GM19239 (cell line): ENCODE data around the gene TAF11L5.
"Not testable (repeated sequence)": the region's sequence is repeated elsewhere in the genome, so short reads cannot be mapped to it uniquely, and the experiment has no call there.

Experiments
- DNase-seq: peaks from one replicate; pipeline ENCODE4 v3.0.0; 2011; ENCODE audit warnings: low spot score; ENCODE audit not compliant: insufficient read length
- FAIRE-seq: peaks from 2 replicates; lab custom pipeline; 2011; peaks lifted over from hg19 to GRCh38; lab: Jason Lieb, UNC

Gene TAF11L5

GRCh38 chr5:17524935-17525334 is at the start of gene TAF11L5:
Gene TAF11L5 (plus strand): TSS chr5:17525235.
- FAIRE-seq, DNase-seq: not testable (repeated sequence)

GRCh38 chr5:17477043-17477442 is 48.0 kb upstream of the TAF11L5 start:
- DNase-seq (no peak), FAIRE-seq (no peak)

GRCh38 chr5:17477573-17478265 is 47.3 kb upstream of the TAF11L5 start:
- FAIRE-seq: no peak

GRCh38 chr5:17481378-17481777 is 43.7 kb upstream of the TAF11L5 start:
- FAIRE-seq (no peak), DNase-seq (no peak)

More at GRCh38 chr5:17477573-17478265, 47.3 kb upstream of the TAF11L5 start:
- DNase-seq: no peak

- DNase-seq (no peak), FAIRE-seq (no peak)
Observed at GRCh38 chr5:17482790-17483189, 42.2 kb upstream of the TAF11L5 start.

- DNase-seq, FAIRE-seq: not testable (repeated sequence)
Observed at GRCh38 chr5:17486464-17487173, 38.4 kb upstream of the TAF11L5 start.

GRCh38 chr5:17487174-17487512 is 37.9 kb upstream of the TAF11L5 start:
- DNase-seq (no peak), FAIRE-seq (no peak)

- not testable (repeated sequence) for DNase-seq, FAIRE-seq
Observed at GRCh38 chr5:17491257-17491656, 33.8 kb upstream of the TAF11L5 start.

- FAIRE-seq: peak; percentile 35
- no peak for DNase-seq
Observed at GRCh38 chr5:17492770-17493169, 32.3 kb upstream of the TAF11L5 start.

- FAIRE-seq (no peak), DNase-seq (no peak)
Observed at GRCh38 chr5:17497446-17497845, 27.6 kb upstream of the TAF11L5 start.

GRCh38 chr5:17497931-17498330 is 27.1 kb upstream of the TAF11L5 start, which contains the start of gene TAF11L2:
Gene TAF11L2 (plus strand): TSS chr5:17498231.
- DNase-seq, FAIRE-seq: not testable (repeated sequence)

GRCh38 chr5:17511775-17512325 is 13.2 kb upstream of the TAF11L5 start:
- FAIRE-seq (no peak), DNase-seq (no peak)

- FAIRE-seq, DNase-seq: not testable (repeated sequence)
Observed at GRCh38 chr5:17517526-17517925, 7.5 kb upstream of the TAF11L5 start.

- not testable (repeated sequence) for FAIRE-seq, DNase-seq
Observed at GRCh38 chr5:17518067-17518466, 7.0 kb upstream of the TAF11L5 start, which contains the start of gene TAF11L3. Gene TAF11L3 (plus strand): TSS chr5:17518367.

- DNase-seq, FAIRE-seq: not testable (repeated sequence)
Observed at GRCh38 chr5:17519508-17519907, 5.5 kb upstream of the TAF11L5 start.

GRCh38 chr5:17521501-17521900 is 3.5 kb upstream of the TAF11L5 start, which contains the start of gene TAF11L4:
Gene TAF11L4 (plus strand): TSS chr5:17521801.
- FAIRE-seq, DNase-seq: not testable (repeated sequence)

- not testable (repeated sequence) for DNase-seq, FAIRE-seq
Observed at GRCh38 chr5:17526504-17526903, 1.5 kb downstream of the TAF11L5 start.

- DNase-seq, FAIRE-seq: not testable (repeated sequence)
Observed at GRCh38 chr5:17528369-17528768, 3.3 kb downstream of the TAF11L5 start, which contains the start of gene TAF11L6. Gene TAF11L6 (plus strand): TSS chr5:17528669.
